ENCODE measurements around the gene CALU.

Gene CALU

DNA sequence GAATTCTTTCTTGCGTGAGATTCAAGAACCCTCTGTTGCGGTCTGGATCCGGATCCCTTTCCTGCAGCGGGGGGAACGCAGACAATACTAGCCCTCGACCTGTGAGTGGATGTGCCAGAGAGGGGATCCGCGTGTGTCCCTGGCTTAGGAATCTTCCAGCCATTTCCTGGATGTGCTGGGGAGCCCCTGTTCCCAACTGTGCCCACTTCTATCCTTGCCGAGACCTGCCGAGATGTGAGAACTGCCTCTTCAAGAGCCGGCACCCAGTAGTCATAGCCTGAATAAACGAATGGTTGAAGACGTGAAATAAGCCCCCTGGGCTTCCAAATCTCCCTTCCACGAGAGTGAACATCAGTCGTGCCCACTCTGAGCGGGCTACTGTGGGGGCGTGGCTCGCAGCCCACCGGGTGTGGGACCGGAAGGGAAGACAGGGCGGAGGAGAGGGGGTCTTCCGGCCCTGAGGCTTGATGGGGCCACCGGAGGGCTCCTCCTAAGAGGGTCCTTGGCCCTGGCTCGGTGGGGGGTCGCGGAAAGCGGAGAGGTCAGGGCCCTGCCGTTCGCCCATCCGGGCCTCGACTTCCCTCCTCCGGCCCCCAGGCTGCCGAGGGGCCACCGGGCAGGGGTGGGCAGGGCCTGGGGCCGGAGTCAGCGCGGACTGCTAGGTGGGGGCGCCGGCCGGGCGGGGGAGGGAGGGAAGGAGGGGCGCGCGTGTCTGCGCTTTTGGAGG, 51.3 kb downstream of the CALU start:
- no peak for FAIRE-seq

DNA sequence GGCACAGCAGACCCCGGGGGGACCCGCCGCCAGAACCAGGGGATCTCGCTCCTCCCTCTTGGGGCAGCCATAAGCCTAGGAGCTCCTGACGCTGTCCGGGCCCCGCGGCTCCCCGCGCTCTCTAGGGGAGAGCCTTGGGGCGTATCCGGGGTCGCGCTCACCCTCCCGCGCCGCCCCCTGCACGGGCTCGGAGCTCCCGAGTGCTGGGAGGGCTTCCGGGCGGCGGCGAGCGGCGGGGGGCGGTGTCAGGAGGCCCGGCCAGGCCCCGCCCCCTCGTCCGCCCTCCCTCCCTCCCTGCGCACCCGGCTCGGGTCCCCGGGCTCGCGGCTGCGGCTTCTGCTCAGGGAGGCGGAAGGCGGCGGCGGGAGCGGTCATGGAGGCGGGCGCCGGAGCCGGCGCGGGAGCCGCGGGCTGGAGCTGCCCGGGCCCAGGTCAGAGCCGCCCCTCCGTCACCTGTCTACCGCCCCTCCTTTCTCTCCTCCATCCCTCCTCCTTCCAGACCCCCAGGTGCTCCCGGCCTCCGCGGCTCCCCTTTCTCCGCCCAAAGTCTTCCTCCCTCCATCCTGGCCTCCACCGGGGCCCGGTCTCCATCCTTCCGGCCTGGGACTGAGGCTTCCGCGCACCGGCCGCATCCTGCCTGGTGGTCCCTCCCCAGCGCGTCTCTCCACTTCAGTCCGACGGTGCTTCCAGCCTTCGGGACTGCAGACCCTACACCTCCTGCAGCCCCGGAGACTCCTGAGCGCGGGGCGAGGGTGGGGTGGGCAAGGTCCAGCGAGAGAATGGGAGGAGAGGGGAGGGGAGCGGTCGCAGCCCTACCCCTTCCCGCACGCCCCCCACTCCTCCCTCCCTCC, 52.2 kb downstream of the CALU start, which contains the start of gene CCDC136:
CCDC136 (plus strand) TSS at position 848 of the 851 bp plus-strand sequence. CDS start 444 bp downstream, outside the sequence.
- no peak for FAIRE-seq

DNA sequence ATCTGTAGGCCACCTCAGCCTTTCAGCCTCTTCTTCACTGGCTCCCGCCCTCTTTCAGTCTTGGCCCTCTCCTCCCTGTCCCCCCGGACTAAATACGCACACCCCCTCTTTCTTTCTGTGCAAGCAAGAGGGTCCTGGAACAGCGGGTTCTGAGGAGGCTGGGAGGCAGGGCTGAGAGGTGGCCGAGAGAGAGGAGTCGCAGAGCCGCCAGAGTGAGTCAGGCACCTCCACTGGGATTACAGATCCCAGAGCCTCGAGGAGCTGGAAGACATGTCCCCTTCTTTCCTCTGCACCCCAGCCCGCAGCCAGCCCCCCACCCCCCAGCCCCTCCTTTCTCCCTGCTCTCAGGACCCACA, 52.8 kb downstream of the CALU start:
- no peak for FAIRE-seq

DNA sequence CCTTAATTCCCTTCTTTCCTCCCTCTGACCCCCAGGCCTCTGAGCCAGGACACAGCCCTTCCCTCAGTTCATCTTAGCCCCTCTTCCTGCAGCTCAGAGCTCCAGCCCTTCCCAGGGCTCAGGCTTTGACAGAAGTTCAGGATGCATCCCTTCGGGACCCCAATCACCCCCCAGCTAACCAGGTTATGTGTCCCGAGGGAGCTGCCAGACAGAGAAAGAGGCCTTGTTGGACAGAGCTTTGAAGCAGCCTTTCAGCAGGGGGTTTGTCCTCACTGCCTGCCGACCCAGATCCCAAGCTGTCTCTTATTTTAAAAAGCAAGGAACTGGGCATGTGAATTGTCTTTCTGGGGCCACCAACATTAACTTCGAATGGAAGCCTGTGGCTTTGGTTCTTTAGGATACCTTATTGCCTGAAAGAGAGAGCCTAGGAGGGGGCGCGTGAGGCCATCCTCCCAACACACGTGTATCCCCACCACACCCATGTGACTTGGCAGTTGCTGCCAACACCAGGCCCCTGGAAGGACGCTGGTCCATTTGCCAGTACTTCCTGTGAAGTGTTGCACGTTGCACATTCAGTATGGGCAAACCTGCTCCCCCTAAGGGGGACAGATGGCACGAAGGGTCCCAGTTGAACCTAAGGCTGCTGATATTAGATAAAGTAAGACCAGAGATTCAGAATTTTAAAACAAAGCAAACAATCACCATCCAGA, 53.5 kb downstream of the CALU start:
- FAIRE-seq = no peak

DNA sequence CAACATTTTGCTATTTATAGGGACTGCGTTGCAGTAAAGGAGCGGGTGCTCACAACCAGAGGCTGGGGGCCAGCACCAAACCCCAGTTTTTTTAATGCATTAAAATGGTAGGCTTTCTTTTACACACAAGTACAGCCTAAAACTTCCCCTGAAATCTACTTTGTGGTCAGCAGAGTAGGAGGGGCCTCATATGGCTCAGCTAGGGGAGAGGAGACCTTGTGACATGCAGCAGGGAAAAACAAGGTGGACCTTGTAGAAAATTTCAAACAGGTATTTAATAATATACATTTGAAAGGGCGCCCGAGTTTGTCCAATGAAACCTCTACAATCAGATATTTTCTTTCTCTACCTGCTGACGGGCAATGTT, 54.0 kb downstream of the CALU start:
- FAIRE-seq = no peak

DNA sequence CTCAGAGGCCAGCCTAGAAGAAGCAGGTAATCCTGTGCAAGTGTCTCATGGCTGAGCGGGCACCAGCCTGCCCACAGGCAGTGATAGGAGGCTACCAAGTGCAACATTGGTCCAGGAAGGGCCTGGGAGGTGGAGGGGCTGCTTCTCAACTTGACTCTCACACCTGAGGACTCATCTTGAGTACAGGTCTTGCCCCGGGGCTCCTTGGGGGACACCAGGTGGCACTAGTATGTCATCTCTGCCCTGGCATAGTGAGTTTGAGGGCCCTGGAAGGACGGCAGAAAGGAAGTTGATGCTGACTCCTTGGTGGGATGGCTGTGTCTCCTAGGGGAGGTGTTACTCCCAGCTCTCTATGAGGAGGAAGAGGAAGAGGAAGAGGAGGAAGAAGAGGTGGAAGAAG, 54.9 kb downstream of the CALU start:
- no peak for FAIRE-seq

DNA sequence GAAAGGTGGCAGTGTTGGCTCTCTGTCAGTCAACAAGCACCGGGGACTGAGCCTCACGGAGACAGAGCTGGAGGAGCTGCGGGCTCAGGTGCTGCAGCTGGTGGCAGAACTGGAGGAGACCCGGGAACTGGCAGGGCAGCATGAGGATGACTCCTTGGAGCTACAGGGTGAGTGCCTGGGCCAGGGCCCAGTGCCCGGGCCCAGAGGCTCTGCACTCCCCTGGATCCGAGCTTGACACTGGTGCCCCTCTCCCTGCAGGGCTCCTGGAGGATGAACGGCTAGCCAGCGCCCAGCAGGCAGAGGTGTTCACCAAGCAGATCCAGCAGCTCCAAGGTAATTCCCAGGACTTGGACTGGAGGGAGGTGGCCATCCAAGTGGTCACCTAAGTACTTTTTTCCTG, 55.3 kb downstream of the CALU start:
- FAIRE-seq = no peak

DNA sequence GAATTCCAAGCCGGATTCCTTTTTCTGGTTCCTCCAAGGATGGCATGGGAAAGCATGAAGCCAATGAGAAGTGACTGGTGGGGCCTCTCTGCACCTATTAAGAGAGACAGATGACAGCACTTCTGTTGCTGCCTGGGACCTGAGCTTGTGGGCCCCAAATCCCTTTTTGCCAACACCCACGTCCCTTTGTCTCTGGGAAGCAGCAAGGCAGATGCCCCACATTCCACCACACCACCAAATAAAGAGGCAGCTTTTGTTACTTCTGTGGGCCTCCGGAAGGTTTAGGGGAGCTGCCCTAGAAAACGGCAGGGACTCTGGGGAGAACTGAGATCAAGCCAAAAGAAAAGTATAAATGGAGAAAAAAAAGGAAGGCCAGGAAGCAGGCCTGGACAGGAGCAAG, 56.0 kb downstream of the CALU start:
- FAIRE-seq = no peak

DNA sequence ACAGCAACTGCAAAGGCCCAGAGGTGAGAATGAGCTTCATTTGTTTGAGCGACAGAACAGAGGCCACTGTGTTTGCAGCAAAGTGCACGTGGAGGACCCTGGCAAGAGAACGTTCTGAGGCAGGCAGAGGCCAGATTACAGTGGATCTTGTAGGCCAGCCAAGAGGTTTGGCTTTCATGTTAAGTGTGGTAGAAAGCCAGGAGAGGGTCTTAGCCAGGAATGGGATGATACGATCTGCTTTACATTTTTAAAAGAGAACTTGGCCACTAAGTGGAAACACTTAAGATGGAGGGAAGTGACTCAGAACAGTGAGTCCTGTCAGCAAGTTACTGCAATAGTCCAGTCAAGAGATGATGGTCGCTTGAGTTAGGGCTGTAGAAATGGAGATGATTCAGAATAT, 57.2 kb downstream of the CALU start:
- no peak for FAIRE-seq

DNA sequence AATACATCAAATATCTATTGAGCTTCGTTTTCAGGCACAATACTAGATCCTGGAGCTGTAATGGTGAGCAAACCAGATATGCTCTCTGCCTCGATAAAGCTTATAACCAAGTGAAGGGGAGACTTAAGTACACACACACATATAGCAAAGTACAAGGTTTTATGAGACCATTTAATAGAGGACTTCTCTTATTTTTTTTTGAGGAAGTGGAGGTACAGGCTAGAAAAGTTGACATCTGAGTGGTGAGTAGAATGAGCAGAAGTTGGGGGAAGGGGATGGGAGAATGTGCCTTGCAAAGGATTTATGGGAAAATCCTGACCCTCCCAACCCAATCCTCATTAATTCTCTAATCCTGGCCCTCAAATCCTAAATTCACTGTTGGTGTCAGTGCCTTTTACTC, 60.3 kb downstream of the CALU start:
- FAIRE-seq = no peak

DNA sequence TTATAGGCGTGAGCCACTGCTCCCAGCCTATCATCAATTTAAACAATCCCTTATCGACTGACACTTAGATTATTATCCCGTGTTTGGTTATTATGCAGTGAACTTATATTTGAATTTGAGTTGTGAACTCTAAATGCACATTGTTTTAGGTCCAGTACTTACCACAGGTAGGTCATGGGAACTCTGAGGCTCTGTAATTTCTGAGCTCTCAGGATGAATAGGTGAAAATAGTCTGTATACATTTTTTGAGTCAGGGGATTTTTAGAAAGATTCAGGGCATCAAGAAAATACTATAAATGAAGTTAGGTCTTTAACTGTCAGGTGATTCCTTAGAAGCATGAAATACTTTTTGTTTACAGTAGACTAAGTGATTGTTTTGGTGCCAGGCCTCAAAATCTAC, 61.4 kb downstream of the CALU start:
- no peak for FAIRE-seq

DNA sequence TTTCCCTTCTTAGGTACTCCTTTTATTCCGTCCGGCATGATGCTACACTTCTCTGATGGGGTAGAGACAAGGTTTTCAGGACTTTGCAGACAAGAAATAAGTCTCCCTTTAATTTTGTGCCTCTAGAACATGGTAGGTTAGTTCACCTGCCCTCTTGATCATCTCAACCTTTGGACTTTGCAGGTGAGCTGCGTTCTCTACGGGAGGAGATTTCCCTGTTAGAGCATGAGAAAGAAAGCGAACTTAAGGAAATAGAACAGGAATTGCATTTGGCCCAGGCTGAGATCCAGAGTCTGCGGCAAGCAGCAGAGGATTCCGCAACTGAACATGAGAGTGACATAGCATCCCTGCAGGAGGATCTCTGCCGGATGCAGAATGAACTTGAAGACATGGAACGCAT, 61.8 kb downstream of the CALU start:
- no peak for FAIRE-seq

DNA sequence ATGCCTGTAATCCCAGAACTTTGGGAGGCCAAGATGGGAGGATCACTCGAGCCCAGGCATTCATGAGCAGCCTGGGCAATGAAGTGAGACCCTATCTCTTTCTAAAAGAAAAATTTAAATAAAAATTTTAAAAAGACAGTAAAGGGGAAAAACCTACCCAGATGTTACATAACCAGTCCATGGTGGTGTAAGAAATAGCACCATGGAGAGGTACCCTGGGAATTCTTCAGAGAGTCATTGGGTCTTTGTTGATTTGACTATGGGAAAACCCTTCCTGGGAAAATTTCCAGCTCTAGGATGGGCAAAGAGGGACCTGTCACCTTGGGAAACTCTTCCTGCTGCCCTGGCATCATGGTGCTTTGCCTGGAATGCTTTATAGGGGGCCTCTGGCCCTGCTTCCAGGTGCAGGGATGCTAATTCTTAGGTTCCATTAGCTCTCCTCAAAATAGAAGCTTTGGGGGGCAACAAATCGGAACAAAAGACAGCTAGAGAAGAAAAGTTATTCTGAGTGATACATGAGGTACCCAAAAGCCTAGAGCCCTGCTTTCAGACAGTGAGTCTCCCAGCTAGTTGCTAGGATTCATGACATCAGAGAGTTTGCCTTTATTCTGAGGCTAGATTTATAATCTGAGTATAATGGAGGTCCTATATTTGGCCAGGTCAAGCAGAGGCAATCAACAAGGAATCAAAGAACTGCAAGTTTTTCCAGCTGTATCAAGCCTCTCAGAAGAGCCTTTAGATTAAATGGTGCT, 62.7 kb downstream of the CALU start:
- no peak for FAIRE-seq

DNA sequence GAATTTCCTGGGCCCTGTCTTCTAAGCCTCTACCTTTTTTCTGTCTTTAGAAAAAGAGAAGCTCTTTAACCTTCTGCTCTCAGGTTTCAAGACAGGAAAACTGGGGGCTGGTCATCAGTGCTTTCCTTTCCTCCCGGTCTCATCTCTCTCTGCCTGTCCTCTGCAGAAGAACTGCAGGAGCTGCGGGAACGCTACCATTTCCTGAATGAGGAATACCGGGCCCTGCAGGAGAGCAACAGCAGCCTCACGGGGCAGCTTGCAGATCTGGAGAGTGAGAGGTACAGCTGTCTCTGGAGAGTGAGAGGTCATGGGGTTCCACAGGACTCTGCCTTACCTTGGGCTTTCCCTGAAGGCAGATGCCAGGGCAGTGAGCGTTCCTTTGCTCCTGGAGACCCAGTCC, 65.3 kb downstream of the CALU start:
- no peak for FAIRE-seq

DNA sequence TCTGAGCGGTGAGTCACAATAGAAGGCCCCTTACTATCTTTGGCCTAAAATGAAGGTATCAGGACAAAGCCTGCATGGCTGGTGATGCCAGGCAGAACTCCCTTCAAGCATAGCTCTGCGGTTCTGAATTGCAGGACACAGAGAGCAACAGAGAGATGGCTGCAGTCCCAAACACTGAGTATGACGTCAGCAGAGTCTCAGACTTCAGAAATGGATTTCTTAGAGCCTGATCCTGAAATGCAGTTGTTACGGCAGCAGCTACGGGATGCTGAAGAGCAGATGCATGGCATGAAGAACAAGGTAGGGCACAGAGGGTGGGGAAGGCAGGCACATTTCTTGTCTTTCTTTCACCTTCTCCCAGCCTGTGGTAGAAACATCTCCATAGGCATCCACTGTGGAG, 66.1 kb downstream of the CALU start:
- no peak for FAIRE-seq

DNA sequence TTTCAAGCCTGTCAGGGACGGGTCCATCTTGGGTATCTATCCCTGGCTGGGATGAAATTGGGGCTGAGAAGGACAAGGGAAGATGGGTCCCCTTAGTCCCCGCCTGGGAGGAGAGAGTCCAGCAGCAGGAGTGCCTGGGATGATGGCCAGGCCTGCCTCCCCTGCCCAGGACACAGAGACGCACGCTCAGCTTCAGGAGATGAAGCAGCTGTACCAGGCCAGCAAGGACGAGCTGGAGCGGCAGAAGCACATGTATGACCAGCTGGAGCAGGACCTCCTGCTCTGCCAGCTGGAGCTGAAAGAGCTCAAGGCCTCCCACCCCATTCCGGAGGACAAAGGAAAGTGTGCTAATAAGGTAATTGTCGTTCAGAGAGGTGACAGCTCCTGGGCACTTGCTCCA, 68.0 kb downstream of the CALU start:
- FAIRE-seq = no peak

DNA sequence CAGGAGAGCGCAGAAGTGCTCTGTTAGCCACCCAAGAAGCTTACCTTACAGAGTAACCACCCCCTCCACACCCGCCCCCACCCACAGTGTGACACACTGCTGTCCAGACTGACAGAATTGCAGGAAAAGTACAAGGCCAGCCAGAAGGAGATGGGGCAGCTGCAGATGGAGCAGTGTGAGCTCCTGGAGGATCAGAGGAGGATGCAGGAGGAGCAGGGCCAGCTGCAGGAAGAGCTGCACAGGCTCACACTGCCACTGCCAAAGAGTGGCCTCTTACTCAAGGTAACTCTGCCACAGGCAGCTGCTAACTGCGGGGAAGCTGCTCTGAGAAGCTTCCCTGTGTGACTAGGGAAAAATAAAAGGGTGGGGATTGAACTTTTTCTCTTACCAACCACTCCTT, 70.2 kb downstream of the CALU start:
- no peak for FAIRE-seq

DNA sequence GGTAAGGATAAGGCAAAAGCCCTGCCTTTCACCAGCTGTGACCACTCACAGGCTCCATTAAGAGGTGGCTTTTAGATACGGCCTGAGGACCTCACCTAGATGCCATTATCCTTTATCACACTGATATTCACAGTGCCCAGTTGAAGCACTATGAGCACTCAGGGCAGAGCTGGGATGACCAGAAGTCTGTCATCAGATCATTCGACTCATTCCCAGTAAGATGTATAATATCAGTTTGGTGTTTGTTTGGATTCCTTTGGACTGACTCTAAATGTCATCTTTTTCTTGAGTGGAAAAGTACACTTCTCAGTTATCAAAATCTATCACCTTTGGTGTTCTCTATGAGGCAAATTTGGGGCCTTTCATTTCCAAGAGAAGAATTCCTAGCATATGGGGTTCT, 71.3 kb downstream of the CALU start:
- FAIRE-seq = no peak

DNA sequence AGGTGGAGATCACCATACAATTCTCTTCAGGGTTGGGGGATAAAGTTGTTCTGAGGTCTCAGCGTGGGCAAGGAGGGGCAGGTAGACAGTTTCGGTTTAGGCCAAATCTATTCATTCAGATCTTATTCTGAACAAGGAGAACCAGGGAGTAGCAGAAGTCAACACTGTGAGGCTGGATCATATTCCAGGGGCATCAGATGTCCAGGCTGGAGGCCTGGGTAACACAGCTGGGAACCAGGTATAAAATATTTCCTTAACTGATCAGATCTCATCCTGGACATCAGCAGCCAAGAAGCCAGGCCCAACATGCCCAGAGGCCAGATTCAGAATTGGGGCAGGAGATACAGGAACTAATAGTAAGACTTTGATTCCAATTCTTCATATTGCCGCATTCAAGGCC, 71.8 kb downstream of the CALU start:
- no peak for FAIRE-seq

DNA sequence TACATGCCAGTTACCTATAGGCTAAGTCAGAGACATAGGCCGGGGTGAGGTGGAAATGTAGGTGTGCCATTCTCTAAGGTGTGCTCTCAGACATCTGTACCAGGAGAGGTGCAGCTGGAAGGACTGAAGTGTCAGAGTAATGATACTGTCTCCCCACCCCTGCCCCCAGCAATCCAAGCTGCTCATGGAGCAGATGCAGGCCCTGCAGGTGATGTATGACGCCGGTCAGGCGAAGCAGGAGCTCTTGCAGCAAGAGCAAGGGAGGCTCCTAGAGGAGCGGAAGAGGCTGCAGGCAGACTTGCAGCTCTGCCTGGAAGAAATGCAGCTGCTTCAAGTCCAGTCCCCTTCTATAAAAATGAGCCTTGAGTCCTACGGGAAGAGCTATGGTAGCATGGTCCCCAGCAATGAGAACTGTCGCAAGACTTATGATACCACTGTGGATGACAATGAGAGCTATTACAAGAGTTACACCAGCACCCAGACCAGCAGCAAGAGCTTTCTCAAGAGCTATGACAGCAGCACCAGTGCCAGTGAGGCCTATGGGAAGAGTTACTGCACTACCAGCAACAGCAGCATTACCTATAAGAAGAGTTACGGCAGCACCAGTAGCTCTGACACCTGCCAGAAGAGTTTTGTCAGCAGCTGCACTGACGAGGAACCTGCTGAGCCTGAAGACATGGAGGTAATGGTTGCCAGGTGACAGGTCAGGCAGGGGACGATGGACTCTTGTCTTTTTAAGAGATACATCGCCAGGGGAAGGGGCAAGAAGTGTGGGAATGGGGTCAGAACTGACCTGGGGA, 72.7 kb downstream of the CALU start:
- no peak for FAIRE-seq

DNA sequence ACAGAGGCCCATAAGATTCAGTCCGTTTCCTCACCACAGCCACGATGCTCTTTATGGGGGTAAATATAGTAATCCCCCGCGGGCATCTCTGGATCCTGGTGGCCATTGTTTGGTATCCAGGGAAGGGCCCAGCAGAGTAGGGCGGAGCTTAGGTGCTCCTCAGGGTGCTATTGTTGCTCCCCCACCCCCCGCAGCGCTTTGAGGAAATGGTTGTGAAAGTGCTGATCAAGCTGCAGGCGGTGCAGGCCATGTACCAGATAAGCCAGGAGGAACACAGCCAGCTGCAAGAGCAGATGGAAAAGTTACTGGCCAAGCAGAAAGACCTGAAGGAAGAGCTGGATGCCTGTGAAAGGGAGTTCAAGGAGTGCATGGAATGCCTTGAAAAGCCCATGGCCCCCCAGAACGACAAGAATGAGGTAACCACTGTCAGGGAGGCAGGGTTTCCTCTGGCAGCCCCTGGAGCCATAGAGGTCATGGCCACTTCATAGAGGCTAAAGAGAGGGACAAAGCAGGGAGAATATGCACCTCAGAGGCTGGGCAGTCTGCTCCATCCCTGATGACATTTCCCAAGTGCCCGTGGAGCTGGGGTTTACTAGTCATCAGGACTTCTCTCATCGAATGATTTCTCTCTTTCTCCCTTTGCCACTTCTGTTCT, 73.5 kb downstream of the CALU start:
- no peak for FAIRE-seq

DNA sequence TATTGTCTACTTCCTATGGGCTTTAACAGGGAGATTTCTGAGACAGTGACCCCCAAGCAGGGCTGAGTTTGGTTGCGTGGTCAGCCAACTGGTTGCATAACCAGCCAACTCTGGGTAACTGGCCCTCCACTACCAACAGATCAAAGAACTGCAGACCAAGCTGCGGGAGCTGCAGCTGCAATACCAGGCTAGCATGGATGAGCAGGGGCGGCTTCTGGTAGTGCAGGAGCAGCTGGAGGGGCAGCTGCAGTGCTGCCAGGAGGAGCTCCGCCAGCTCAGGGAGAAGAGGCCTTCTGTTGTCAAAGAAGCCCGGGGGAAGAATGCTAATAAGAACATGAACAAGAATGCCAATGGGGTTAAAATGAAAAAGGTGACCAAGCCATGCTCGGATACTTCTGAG, 75.3 kb downstream of the CALU start:
- FAIRE-seq = no peak
